HepG2 (cell line): Measurements from ENCODE around the gene KIAA1755. TPM values are rescaled to one million over a fixed set of nuclear protein-coding genes. Genes with fewer than 3 reads are reported as not detected.

Experiments used
- ATAC-seq: fragments of 200-7000 bp; cut with Tn5 transposase; 3 replicates; pipeline ENCODE4 v1.9.1; 2020; ENCODE audit warnings: mild to moderate bottlenecking, moderate library complexity
- BruUV-seq: library from RNA; stranded (reverse); fragments of 400-500 nt; replicated peaks from 2 replicates; lab custom pipeline; 2021; lab: Mats Ljungman, UMichigan
- CTCF ChIA-PET: fragments of 300-600 bp; formaldehyde crosslinking; extraction: SDS; loops from one replicate; lab custom pipeline; 2021; ENCODE audit warnings: low total read pairs, inconsistent platforms, low intra/inter-chr PET ratio; lab: Yijun Ruan, JAX
- POLR2A ChIA-PET: fragments of 350-600 bp; sonication (Branson Sonifier 250); formaldehyde crosslinking; loops from one replicate; lab custom pipeline; 2020; ENCODE audit warnings: antibody characterized with exemption, inconsistent platforms; lab: Yijun Ruan, JAX
- DNase-seq: peaks from one replicate; pipeline ENCODE4 v3.0.0-alpha.2; 2015; ENCODE audit warnings: low spot score
- FAIRE-seq: peaks from 3 replicates; lab custom pipeline; 2011; peaks lifted over from hg19 to GRCh38; lab: Jason Lieb, UNC
- H2AFZ ChIP-seq: one replicate; pipeline ENCODE4 v1.6.1; 2011; ENCODE audit warnings: low read length, inconsistent platforms
- H3K27ac ChIP-seq: fragments of 300-600 bp; 3 replicates; pipeline ENCODE4 v1.8.0; 2011; ENCODE audit warnings: mixed run types, mild to moderate bottlenecking, mixed read lengths, low read length, inconsistent platforms; ENCODE audit not compliant: insufficient read depth; ENCODE audit errors: extremely low read length
- H3K27me3 ChIP-seq, 2 experiments: fragments of 200-600 bp in 1 of 2; 2 replicates in 1 of 2; 3 replicates in 1 of 2; pipeline versions ENCODE4 v1.6.0 to v1.8.0; 2011; ENCODE audit warnings: low read length in 2 of 2, mild to moderate bottlenecking in 2 of 2, moderate library complexity in 2 of 2, inconsistent platforms in 1 of 2; ENCODE audit not compliant: insufficient read depth in 2 of 2, control insufficient read depth in 1 of 2
- H3K36me3 ChIP-seq, 2 experiments: fragments of 200-600 bp in 1 of 2; replicated peaks in 1 of 2; 2 replicates in 1 of 2; 3 replicates in 1 of 2; pipeline versions ENCODE4 v1.5.1 to v1.8.0; 2011; ENCODE audit warnings: low read length in 2 of 2, inconsistent platforms in 1 of 2; ENCODE audit not compliant: insufficient read depth in 2 of 2, control insufficient read depth in 1 of 2
- H3K4me1 ChIP-seq: 2 replicates; pipeline ENCODE4 v1.5.1; 2012; ENCODE audit warnings: low read length, inconsistent platforms; ENCODE audit not compliant: insufficient read depth
- H3K4me2 ChIP-seq: 2 replicates; pipeline ENCODE4 v1.6.0; 2011; ENCODE audit warnings: low read depth, low read length, inconsistent platforms
- H3K4me3 ChIP-seq, 3 experiments: fragments of 200-600 bp in 1 of 3; sonication (generic), shearing (Covaris generic) in 1 of 3; replicated peaks in 1 of 3; 2 replicates each; pipeline ENCODE4 v1.5.1; 2011 to 2016; ENCODE audit warnings: low read length in 3 of 3, inconsistent platforms in 2 of 3, low read depth in 2 of 3, mild to moderate bottlenecking in 2 of 3, control low read depth in 1 of 3, mixed read lengths in 1 of 3; ENCODE audit not compliant: insufficient read depth in 1 of 3
- H3K79me2 ChIP-seq: one replicate; pipeline ENCODE4 v1.6.1; 2011; ENCODE audit warnings: low read length, inconsistent platforms; ENCODE audit not compliant: insufficient read depth
- H3K9ac ChIP-seq: 2 replicates; pipeline ENCODE4 v1.6.0; 2011; ENCODE audit warnings: mild to moderate bottlenecking, low read depth, low read length, inconsistent platforms; ENCODE audit not compliant: insufficient read depth
- H3K9me3 ChIP-seq: 2 replicates; pipeline ENCODE4 v1.5.1; 2012; ENCODE audit warnings: mild to moderate bottlenecking, low read length
- H4K20me1 ChIP-seq: 2 replicates; pipeline ENCODE4 v1.6.0; 2011; ENCODE audit warnings: inconsistent platforms, mild to moderate bottlenecking, low read length, moderate library complexity; ENCODE audit not compliant: insufficient read depth
- CENPBD1 ChIP-seq: sonication (generic); formaldehyde crosslinking; IDR thresholded peaks from 2 replicates; pipeline ENCODE4 v1.8.0; 2022; ENCODE audit warnings: missing genetic modification reagents, low read depth, mild to moderate bottlenecking, borderline replicate concordance
- FOSL2 ChIP-seq: sonication (generic); formaldehyde crosslinking; IDR thresholded peaks from 2 replicates; pipeline ENCODE4 v1.4.0; 2020; ENCODE audit warnings: missing genetic modification reagents
- ISX ChIP-seq: sonication (generic); formaldehyde crosslinking; conservative IDR thresholded peaks from 2 replicates; pipeline ENCODE4 v1.5.0; 2020; ENCODE audit warnings: missing genetic modification reagents
- MIER2 ChIP-seq: IDR thresholded peaks from 2 replicates; pipeline ENCODE4 v1.6.1; 2016; ENCODE audit warnings: missing biosample characterization, missing genetic modification reagents
- RARA ChIP-seq: IDR thresholded peaks from 2 replicates; pipeline ENCODE4 v1.6.1; 2016; ENCODE audit warnings: missing genetic modification reagents, missing compliant biosample characterization
- RFXAP ChIP-seq: sonication (generic); formaldehyde crosslinking; IDR thresholded peaks from 2 replicates; pipeline ENCODE4 v1.4.0; 2020; ENCODE audit warnings: missing genetic modification reagents, borderline replicate concordance
- SATB2 ChIP-seq: sonication (generic); formaldehyde crosslinking; IDR thresholded peaks from 2 replicates; pipeline ENCODE4 v1.5.0; 2020; ENCODE audit warnings: missing genetic modification reagents
- TBP ChIP-seq: sonication (generic); formaldehyde crosslinking; IDR thresholded peaks from 2 replicates; pipeline ENCODE4 v1.5.0; 2020; ENCODE audit warnings: missing genetic modification reagents
- TMF1 ChIP-seq: sonication (generic); formaldehyde crosslinking; IDR thresholded peaks from 2 replicates; pipeline ENCODE4 v1.8.1; 2022; ENCODE audit warnings: low read depth, missing genetic modification reagents
- UBTF ChIP-seq: sonication (generic); formaldehyde crosslinking; IDR thresholded peaks from 2 replicates; pipeline ENCODE4 v1.4.0; 2020; ENCODE audit warnings: mild to moderate bottlenecking, missing genetic modification reagents
- YEATS2 ChIP-seq: sonication (generic); formaldehyde crosslinking; IDR thresholded peaks from 2 replicates; pipeline ENCODE4 v1.4.0; 2020; ENCODE audit warnings: missing genetic modification reagents, borderline replicate concordance
- ZBTB42 ChIP-seq: sonication (generic); formaldehyde crosslinking; IDR thresholded peaks from 2 replicates; pipeline ENCODE4 v1.5.0; 2020; ENCODE audit warnings: mild to moderate bottlenecking, missing genetic modification reagents
- ZNF224 ChIP-seq: sonication (generic); formaldehyde crosslinking; IDR thresholded peaks from 2 replicates; pipeline ENCODE4 v1.5.0; 2020; ENCODE audit warnings: mild to moderate bottlenecking, missing genetic modification reagents
- ZNF225 ChIP-seq: sonication (generic); formaldehyde crosslinking; IDR thresholded peaks from 2 replicates; pipeline ENCODE4 v1.4.0; 2020; ENCODE audit warnings: mild to moderate bottlenecking, missing genetic modification reagents
- ZNF552 ChIP-seq: sonication (generic); formaldehyde crosslinking; IDR thresholded peaks from 2 replicates; pipeline ENCODE4 v1.9.0; 2022; ENCODE audit warnings: missing genetic modification reagents, mild to moderate bottlenecking, borderline replicate concordance
- ZNF569 ChIP-seq: sonication (generic); formaldehyde crosslinking; IDR thresholded peaks from 2 replicates; pipeline ENCODE4 v1.5.0; 2020; ENCODE audit warnings: mild to moderate bottlenecking, missing genetic modification reagents, moderate library complexity, borderline replicate concordance
- ZNF652 ChIP-seq: IDR thresholded peaks from 2 replicates; pipeline ENCODE4 v1.6.1; 2016; ENCODE audit warnings: low read depth, borderline replicate concordance
- WGBS: methylation state at CpG from one replicate; pipeline ENCODE4 v1.1.6; 2017; ENCODE audit warnings: low lambda C conversion rate; 5-methylcytosine and 5-hydroxymethylcytosine counted together
- in situ Hi-C: cut with HindIII; loops from 2 replicates; pipeline ENCODE4 v1.10.0; 2017; ENCODE audit warnings: low pct_unique_long_range_greater_than_20kb; ENCODE audit not compliant: extremely low pct_ligation_motif_present
- intact Hi-C: fragments of 100-400 bp; cut with micrococcal nuclease; formaldehyde crosslinking; loops from one replicate; pipeline ENCODE4 v1.10.0; 2022; ENCODE audit not compliant: unreplicated experiment
- polyA plus RNA-seq, 8 experiments: library from polyadenylated mRNA; depleted of rRNA in 3 of 8; stranded (reverse) in 7 of 8; unstranded in 1 of 8; fragments of >200 nt; fragmentation: Illumina TruSeq in 4 of 8; extraction: Trizol in 4 of 8; gene quantifications; 2 replicates each; pipeline versions ENCODE4 v1.2.1 to v1.2.3, GENCODE V29; 2011 to 2016; ENCODE audit warnings: low read depth in 4 of 8, missing spikeins in 1 of 8, mixed read lengths in 1 of 8; ENCODE audit not compliant: insufficient read depth in 1 of 8
- total RNA-seq, 5 experiments: library from RNA; depleted of rRNA; stranded (reverse); fragments of >200 nt; fragmentation: Illumina TruSeq; extraction: Trizol; gene quantifications; 2 replicates each; pipeline ENCODE4 v1.2.3, GENCODE V29; 2016; ENCODE audit warnings: low read depth in 1 of 5
- TF ChIP-seq, protein P1 (sequence below): sonication (generic); formaldehyde crosslinking; IDR thresholded peaks from 2 replicates; pipeline ENCODE4 v1.4.0; 2020; ENCODE audit warnings: mild to moderate bottlenecking, missing genetic modification reagents

The KIAA1755 gene
- total and polyA plus RNA-seq, 2 of the 13 experiments (the other 11 are each of a cell fraction or from before 2014, with no cell fraction given) = 0.04 TPM; not detected in 1

- CTCF ChIA-PET = no interaction called here
- intact Hi-C loops (no loop called here), in situ Hi-C loops (loop anchor here (25.0 kb wide), 1 partner anchor 643 kb away; no protein-coding TSS in a partner anchor)
- no peak for TF ChIP-seq TBP (CRISPR knock-in tag)
- no peak for TF ChIP-seq RARA
- TF ChIP-seq, protein P1, sequence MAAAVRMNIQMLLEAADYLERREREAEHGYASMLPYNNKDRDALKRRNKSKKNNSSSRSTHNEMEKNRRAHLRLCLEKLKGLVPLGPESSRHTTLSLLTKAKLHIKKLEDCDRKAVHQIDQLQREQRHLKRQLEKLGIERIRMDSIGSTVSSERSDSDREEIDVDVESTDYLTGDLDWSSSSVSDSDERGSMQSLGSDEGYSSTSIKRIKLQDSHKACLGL = no peak
- no peak for TF ChIP-seq FOSL2
- TF ChIP-seq SATB2 (CRISPR knock-in tag) = no peak
- no peak for TF ChIP-seq TMF1
- BruUV-seq = no TSS peak
- Histone ChIP-seq H3K9me3 (no peaks in the 10 kb centered on the region), H4K20me1 (no peaks in the 10 kb centered on the region), H3K36me3 (no peaks in the 10 kb centered on the region), H3K79me2 (no peaks in the 10 kb centered on the region), H3K4me2 (no peak overlapping the region), H3K4me1 (no peaks in the 10 kb centered on the region), H2AFZ (no peak overlapping the region), H3K9ac (no peak overlapping the region), H3K27ac (no peak overlapping the region), H3K27me3 (peaks cover 3 to 29% of the 10 kb centered on the region in 2 experiments; a peak in 3 of 5 replicates), H3K4me3 (no peak overlapping the region)
- POLR2A ChIA-PET = no interaction called here
- 36% methylated on average over 3 of the region's 3 CpGs for WGBS
- ATAC-seq (no peak), FAIRE-seq (no peak), DNase-seq (no peak)
These were observed 55.5 kb downstream of the KIAA1755 start for GRCh38 chr20:38205001-38205400.

- no peaks in the 10 kb centered on the region for H3K79me2 ChIP-seq
- H3K4me2 ChIP-seq = no peak overlapping the region
- H3K9ac ChIP-seq = no peak overlapping the region
- in situ Hi-C loops = loop anchor here (25.0 kb wide), 1 partner anchor 642 kb away; no protein-coding TSS in a partner anchor
- intact Hi-C loops = no loop called here
- no peaks in the 10 kb centered on the region for H4K20me1 ChIP-seq
- no peaks in the 10 kb centered on the region for H3K9me3 ChIP-seq
- H3K4me3 ChIP-seq = no peak overlapping the region
- no peak for FAIRE-seq
- 19% methylated on average over 2 of the region's 2 CpGs for WGBS
- H3K27ac ChIP-seq = no peak overlapping the region
- POLR2A ChIA-PET = no interaction called here
- H3K4me1 ChIP-seq = no peaks in the 10 kb centered on the region
- ATAC-seq = no peak
- H2AFZ ChIP-seq = no peak overlapping the region
- CTCF ChIA-PET = no interaction called here
- H3K27me3 ChIP-seq = peaks cover 3 to 29% of the 10 kb centered on the region in 2 experiments; a peak in 3 of 5 replicates
- BruUV-seq = no TSS peak
- no peak for DNase-seq
- H3K36me3 ChIP-seq = no peaks in the 10 kb centered on the region
- TF ChIP-seq RFXAP (no peak), ISX (CRISPR knock-in tag) (no peak), ZNF652 (CRISPR knock-in tag) (no peak), ZNF552 (CRISPR knock-in tag) (no peak), UBTF (CRISPR knock-in tag) (no peak), YEATS2 (CRISPR knock-in tag) (no peak), ZNF569 (CRISPR knock-in tag) (no peak), ZNF224 (no peak), MIER2 (no peak), CENPBD1 (CRISPR knock-in tag) (no peak), ZBTB42 (CRISPR knock-in tag) (no peak), ZNF225 (no peak)
These were observed 56.6 kb downstream of the KIAA1755 start for GRCh38 chr20:38203981-38204357.
